ENCODE results near the gene TNS1. TPM values are rescaled to one million over a fixed set of nuclear protein-coding genes. Genes with fewer than 3 reads are reported as not detected.

The TNS1 gene
- total RNA-seq, 1 donor from 2014 or later, result 0.24 TPM

DNA sequence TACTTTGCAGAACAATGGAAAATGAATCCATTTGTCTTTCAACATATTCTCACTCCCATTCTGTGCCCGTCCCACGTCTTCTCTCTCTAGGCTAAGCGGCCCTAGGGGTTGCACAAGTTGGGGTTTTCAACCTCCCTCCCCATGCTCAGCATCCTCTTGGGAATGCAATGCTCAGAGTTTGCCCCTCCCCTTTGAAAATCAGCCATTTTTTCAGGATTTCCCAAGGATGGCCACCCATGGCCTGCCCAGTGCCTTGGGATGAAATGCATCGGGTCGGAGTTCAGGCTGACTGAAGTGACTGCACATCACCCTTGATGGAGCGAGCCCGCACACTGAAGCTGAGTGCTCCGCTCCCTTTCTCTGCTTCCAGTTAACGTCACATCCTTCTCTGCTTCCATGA lies 87.9 kb downstream of the TNS1 start:
- Histone ChIP-seq H3K36me3 (no peaks in the 10 kb centered on the region), H3K4me3 (no peak overlapping the region), H3K9me3 (ENCODE audit: low read depth) (no peaks in the 10 kb centered on the region), H3K9ac (no peak overlapping the region), H3K27ac (no peak overlapping the region), H4K20me1 (ENCODE audit: low read depth) (no peaks in the 10 kb centered on the region), H3K27me3 (peaks cover 21% of the 10 kb centered on the region), H2AFZ (replicated peaks) (no peak overlapping the region), H3K79me2 (ENCODE audit: low read depth) (no peaks in the 10 kb centered on the region), H3K4me2 (no peak overlapping the region), H3F3A (ENCODE audit: low read depth) (no peaks in the 10 kb centered on the region), H3K4me1 (peaks cover 9% of the 10 kb centered on the region)
- no peak for DNase-seq (ENCODE audit: low spot score)
- Mint-ChIP-seq H3K27ac (no peak overlapping the region), H3K4me3 (no peak overlapping the region), H3K4me1 (peaks cover 54% of the 10 kb centered on the region), H3K27me3 (ENCODE audit: insufficient read depth, low read depth) (no peaks in the 10 kb centered on the region), H3K36me3 (no peaks in the 10 kb centered on the region), H3K9me3 (no peaks in the 10 kb centered on the region)
- TF ChIP-seq, protein P1, sequence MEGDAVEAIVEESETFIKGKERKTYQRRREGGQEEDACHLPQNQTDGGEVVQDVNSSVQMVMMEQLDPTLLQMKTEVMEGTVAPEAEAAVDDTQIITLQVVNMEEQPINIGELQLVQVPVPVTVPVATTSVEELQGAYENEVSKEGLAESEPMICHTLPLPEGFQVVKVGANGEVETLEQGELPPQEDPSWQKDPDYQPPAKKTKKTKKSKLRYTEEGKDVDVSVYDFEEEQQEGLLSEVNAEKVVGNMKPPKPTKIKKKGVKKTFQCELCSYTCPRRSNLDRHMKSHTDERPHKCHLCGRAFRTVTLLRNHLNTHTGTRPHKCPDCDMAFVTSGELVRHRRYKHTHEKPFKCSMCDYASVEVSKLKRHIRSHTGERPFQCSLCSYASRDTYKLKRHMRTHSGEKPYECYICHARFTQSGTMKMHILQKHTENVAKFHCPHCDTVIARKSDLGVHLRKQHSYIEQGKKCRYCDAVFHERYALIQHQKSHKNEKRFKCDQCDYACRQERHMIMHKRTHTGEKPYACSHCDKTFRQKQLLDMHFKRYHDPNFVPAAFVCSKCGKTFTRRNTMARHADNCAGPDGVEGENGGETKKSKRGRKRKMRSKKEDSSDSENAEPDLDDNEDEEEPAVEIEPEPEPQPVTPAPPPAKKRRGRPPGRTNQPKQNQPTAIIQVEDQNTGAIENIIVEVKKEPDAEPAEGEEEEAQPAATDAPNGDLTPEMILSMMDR (IDR thresholded peaks at IDR 0.05), result no peak
- TF ChIP-seq EZH2phosphoT487 (IDR thresholded peaks at IDR 0.05), result no peak
- TF ChIP-seq EZH2 (IDR thresholded peaks at IDR 0.05), result no peak

- H3K4me3 Mint-ChIP-seq, result no peak overlapping the region
- no peak overlapping the region for H3K4me3 ChIP-seq
- H3K27ac Mint-ChIP-seq, result no peak overlapping the region
- H3K9me3 Mint-ChIP-seq, result no peaks in the 10 kb centered on the region
- TF ChIP-seq EZH2 (IDR thresholded peaks at IDR 0.05) (no peak), EZH2phosphoT487 (IDR thresholded peaks at IDR 0.05) (no peak)
- TF ChIP-seq, protein P1 (IDR thresholded peaks at IDR 0.05), result no peak
- H3K4me1 Mint-ChIP-seq, result peaks cover 51% of the 10 kb centered on the region
- no peak overlapping the region for H3K27ac ChIP-seq
- no peaks in the 10 kb centered on the region for H3K36me3 ChIP-seq
- no peaks in the 10 kb centered on the region for H3K9me3 ChIP-seq (ENCODE audit: low read depth)
- DNase-seq (ENCODE audit: low spot score), result no peak
- H3K36me3 Mint-ChIP-seq, result no peaks in the 10 kb centered on the region
- H3K4me1 ChIP-seq, result peaks cover 7% of the 10 kb centered on the region
- H3K27me3 ChIP-seq, result peaks cover 13% of the 10 kb centered on the region
- no peaks in the 10 kb centered on the region for H3K79me2 ChIP-seq (ENCODE audit: low read depth)
- H3K27me3 Mint-ChIP-seq (ENCODE audit: insufficient read depth, low read depth), result no peaks in the 10 kb centered on the region
- H3K9ac ChIP-seq, result no peak overlapping the region
- no peak overlapping the region for H2AFZ ChIP-seq (replicated peaks)
- no peaks in the 10 kb centered on the region for H3F3A ChIP-seq (ENCODE audit: low read depth)
- no peaks in the 10 kb centered on the region for H4K20me1 ChIP-seq (ENCODE audit: low read depth)
- no peak overlapping the region for H3K4me2 ChIP-seq
Measured at GRCh38 chr2:217914078-217914477, 88.7 kb downstream of the TNS1 start.

- no peak overlapping the region for H3K9ac ChIP-seq
- TF ChIP-seq, protein P1 (IDR thresholded peaks at IDR 0.05), result no peak
- TF ChIP-seq EZH2phosphoT487 (IDR thresholded peaks at IDR 0.05) (no peak), EZH2 (IDR thresholded peaks at IDR 0.05) (no peak)
- no peaks in the 10 kb centered on the region for H4K20me1 ChIP-seq (ENCODE audit: low read depth)
Measured at GRCh38 chr2:217913436-217913835, 89.4 kb downstream of the TNS1 start.

More at GRCh38 chr2:217913436-217913835, 89.4 kb downstream of the TNS1 start:
- Histone ChIP-seq H3K27ac (no peak overlapping the region), H3K4me1 (peaks cover 1% of the 10 kb centered on the region), H3K4me3 (no peak overlapping the region), H3K27me3 (peaks cover 11% of the 10 kb centered on the region), H3K9me3 (ENCODE audit: low read depth) (no peaks in the 10 kb centered on the region), H3K36me3 (no peaks in the 10 kb centered on the region), H2AFZ (replicated peaks) (no peak overlapping the region), H3K4me2 (no peak overlapping the region), H3F3A (ENCODE audit: low read depth) (no peaks in the 10 kb centered on the region), H3K79me2 (ENCODE audit: low read depth) (no peaks in the 10 kb centered on the region)
- Mint-ChIP-seq H3K36me3 (no peaks in the 10 kb centered on the region), H3K4me1 (peaks cover 45% of the 10 kb centered on the region), H3K27ac (no peak overlapping the region), H3K4me3 (no peak overlapping the region), H3K27me3 (ENCODE audit: insufficient read depth, low read depth) (no peaks in the 10 kb centered on the region), H3K9me3 (no peaks in the 10 kb centered on the region)
- DNase-seq (ENCODE audit: low spot score), result no peak
